LNCaP clone FGC (cell line): ENCODE results near the gene CD84.
"Not testable (repeated sequence)": the region's sequence is repeated elsewhere in the genome, so short reads cannot be mapped to it uniquely, and the experiment has no call there.

ENCODE experiments used
- DNase-seq: peaks from one replicate; pipeline ENCODE4 v3.0.0-alpha.2; 2011; ENCODE audit warnings: low read depth
- H3K4me3 ChIP-seq: 2 replicates; pipeline ENCODE4 v1.5.1; 2011; ENCODE audit warnings: mild to moderate bottlenecking, low read depth, low read length, control low read depth
- TF ChIP-seq, protein P1 (sequence below): IDR thresholded peaks from 2 replicates; pipeline ENCODE4 v1.5.1; 2012; ENCODE audit warnings: mild to moderate bottlenecking; ENCODE audit not compliant: control insufficient read depth, insufficient read depth; ENCODE audit errors: extremely low read depth

CD84 gene

DNA sequence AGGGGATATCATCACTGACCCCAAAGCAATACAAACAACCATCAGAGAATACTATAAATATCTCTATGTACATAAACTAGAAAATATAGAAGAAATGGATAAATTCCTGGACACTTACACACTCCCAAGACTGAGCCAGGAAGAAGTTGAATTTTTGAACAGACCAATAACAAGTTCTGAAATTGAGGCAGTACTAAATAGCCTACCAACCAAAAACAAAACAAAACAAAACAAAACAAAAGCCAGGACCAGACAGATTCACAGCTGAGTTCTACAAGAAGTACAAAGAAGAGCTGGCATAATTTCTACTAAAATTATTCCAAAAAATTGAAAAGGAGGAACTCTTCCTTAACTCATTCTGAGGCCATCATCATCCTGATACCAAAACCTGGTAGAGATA, 18.5 kb downstream of the CD84 start:
- DNase-seq: no peak

DNA sequence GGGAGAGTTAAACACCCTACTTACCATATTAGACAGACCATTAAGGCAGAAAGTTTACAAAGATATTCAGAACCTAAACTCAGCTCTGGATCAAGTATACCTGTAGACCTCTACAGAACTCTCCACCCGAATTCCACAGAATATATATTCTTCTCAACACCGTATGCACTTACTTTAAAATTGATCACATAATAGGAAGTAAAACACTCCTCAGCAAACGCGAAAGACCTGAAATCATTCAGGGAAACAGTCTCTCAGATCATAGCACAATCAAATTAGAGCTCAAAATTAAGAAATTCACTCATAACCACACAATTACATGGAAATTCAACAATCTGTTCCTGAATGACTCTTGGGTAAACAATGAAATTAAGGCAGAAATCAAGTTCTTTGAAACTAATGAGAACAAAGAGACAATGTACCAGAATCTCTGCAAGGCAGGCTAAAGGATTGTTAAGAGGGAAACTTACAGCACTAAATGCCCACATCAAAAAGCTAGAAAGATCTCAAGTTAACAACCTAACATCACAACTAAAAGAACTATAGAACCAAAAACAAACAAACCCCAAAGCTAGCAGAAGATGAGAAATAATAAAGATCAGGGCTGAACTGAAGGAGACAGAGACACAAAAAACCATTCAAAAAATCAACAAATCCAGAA, 19.1 kb downstream of the CD84 start:
- no peak overlapping the region for H3K4me3 ChIP-seq
- DNase-seq: no peak
- TF ChIP-seq, protein P1, sequence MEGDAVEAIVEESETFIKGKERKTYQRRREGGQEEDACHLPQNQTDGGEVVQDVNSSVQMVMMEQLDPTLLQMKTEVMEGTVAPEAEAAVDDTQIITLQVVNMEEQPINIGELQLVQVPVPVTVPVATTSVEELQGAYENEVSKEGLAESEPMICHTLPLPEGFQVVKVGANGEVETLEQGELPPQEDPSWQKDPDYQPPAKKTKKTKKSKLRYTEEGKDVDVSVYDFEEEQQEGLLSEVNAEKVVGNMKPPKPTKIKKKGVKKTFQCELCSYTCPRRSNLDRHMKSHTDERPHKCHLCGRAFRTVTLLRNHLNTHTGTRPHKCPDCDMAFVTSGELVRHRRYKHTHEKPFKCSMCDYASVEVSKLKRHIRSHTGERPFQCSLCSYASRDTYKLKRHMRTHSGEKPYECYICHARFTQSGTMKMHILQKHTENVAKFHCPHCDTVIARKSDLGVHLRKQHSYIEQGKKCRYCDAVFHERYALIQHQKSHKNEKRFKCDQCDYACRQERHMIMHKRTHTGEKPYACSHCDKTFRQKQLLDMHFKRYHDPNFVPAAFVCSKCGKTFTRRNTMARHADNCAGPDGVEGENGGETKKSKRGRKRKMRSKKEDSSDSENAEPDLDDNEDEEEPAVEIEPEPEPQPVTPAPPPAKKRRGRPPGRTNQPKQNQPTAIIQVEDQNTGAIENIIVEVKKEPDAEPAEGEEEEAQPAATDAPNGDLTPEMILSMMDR: no peak

More for the DNA sequence above, 18.5 kb downstream of the CD84 start:
- TF ChIP-seq, protein P1: no peak
- no peak overlapping the region for H3K4me3 ChIP-seq

DNA sequence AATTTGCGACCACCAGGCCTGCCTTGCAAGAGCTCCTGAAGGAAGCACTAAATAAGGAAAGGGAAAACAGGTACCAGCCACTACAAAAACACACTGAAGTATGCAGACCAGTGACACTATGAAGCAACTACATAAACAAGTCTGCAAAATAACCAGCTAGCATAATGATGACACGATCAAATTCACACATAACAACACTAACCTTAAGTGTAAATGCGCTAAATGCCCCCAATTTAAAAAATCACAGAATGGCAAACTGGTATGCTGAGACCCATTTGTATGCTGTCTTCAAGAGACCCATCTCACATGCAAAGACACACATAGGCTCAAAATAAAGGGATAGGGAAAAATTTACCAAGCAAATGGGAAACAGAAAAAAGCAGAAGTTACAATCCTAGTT, 19.9 kb downstream of the CD84 start:
- not testable (repeated sequence) for DNase-seq

DNA sequence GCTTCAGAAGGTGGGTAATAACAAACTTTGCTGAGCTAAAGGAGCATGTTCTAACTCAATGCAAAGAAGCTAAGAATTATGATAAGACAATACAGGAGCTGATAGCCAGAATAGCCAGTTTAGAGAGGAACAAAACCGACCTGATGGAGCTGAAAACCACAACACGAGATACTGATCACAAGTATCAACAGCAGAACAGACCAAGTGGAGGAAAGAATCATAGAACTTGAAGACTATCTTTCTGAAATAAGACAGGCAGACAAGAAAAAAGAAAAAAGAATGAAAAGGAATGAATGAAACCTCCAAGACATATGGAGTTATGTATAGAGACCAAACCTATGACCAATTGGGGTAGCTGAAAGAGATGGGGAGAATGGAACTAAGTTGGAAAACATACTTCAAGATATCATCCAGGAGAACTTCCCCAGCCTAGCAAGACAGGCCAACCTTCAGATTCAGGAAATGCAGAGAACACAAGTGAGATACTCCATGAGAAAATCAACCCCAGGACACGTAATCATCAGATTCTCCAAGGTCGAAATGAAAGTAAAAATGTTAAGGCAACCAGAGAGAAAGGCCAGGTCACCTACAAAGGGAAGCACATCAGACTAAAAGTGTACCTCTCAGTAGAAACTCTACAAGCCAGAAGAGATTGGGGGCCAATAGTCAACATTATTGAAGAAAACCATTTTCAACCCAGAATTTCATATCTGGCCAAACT, 20.5 kb downstream of the CD84 start:
- no peak for DNase-seq
- no peak overlapping the region for H3K4me3 ChIP-seq
- TF ChIP-seq, protein P1: no peak

More for the DNA sequence above, 19.9 kb downstream of the CD84 start:
- not testable (repeated sequence) for H3K4me3 ChIP-seq

DNA sequence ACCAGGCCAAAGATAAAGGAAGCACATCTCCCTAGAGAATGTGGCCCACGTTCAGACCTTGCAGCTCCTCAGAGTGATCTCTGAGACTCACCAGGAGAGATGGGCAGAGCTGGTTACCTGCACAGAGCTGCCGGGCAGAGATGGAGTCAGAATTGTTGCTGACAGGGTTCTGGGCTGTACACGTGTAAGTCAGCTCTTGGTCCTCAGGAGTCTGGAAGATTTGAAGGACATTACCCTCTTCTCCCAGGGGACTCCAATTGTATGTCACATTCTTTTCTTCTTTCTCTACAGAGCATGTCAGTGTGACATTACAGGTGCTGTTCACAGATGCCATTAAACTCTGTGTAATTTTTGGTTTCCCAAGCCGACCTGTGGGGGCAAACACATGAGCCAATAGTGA, 25.5 kb downstream of the CD84 start:
- TF ChIP-seq, protein P1: no peak
- no peak overlapping the region for H3K4me3 ChIP-seq
- no peak for DNase-seq

DNA sequence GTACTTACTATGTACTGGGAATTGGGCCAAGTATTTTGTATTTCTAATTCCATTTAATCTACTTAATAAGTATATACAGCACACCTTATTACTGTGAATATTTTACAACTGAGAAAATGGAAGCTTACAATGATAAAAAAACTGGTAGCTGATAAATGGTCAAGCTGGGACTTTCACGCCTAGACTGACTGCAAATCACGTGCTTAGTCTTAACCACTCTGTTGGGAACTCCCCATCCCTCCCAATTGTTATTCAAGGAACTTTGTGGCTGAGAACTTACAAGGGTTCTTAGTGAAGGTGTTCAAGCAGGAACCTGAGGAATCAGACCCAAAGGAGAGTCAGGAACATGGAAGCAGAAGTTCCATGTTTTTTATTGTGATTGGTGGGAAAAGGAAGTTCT, 26.9 kb downstream of the CD84 start:
- TF ChIP-seq, protein P1: no peak
- no peak for DNase-seq
- H3K4me3 ChIP-seq: no peak overlapping the region

DNA sequence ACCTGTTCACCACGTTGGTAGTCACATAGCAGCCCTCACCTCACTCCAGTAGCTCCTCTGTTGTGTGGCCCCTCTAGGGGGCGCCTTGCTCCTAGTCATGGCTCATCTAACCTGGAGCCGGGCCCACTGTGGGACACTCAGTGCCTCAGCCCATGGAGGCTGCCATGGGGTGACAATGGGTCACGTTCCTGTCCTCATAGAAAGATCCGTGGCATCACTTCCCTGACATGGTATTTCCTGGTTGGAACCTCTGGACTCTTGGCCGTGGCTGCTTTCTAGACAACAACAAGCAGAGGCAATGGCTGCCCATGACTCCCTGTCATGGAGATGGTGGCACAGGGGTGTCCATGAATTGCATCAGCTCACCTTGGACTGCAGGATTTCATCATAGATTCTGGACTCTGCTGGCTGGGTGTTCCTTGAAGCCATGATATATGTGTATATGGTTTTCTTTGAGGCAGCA, 28.7 kb downstream of the CD84 start:
- DNase-seq: no peak
- TF ChIP-seq, protein P1: no peak
- no peak overlapping the region for H3K4me3 ChIP-seq
